AG04450 (cell line): ENCODE data around the gene HSPA1L. TPM values are rescaled to one million over a fixed set of nuclear protein-coding genes. Genes with fewer than 3 reads are reported as not detected.

Experiments
- CTCF ChIA-PET: fragments of 300-600, 350-600 bp; formaldehyde crosslinking; extraction: SDS; loops from one replicate; lab custom pipeline; 2022; ENCODE audit warnings: antibody characterized with exemption, inconsistent platforms; lab: Charles Lee
- POLR2A ChIA-PET: fragments of 350-600 bp; formaldehyde crosslinking; extraction: SDS; loops from one replicate; lab custom pipeline; 2021; ENCODE audit warnings: antibody characterized with exemption, inconsistent platforms; lab: Yijun Ruan, JAX
- DNase-seq: peaks from one replicate; pipeline ENCODE4 v3.0.0-alpha.2; 2011; ENCODE audit warnings: low read depth, low spot score
- H3K27ac ChIP-seq: one replicate; pipeline ENCODE4 v1.5.1; 2012; ENCODE audit warnings: low read depth, low read length, control low read depth
- H3K27me3 ChIP-seq: one replicate; pipeline ENCODE4 v1.6.0; 2012; ENCODE audit warnings: low read length; ENCODE audit not compliant: control insufficient read depth, insufficient read depth
- H3K4me3 ChIP-seq: 2 replicates; pipeline ENCODE4 v1.5.1; 2011; ENCODE audit warnings: mild to moderate bottlenecking, low read depth, low read length, control low read depth
- H3K9me3 ChIP-seq: 2 replicates; pipeline ENCODE4 v1.5.1; 2012; ENCODE audit warnings: low read length; ENCODE audit not compliant: control insufficient read depth, insufficient read depth
- polyA plus RNA-seq: library from polyadenylated mRNA; depleted of rRNA; stranded (reverse); fragments of >200 nt; gene quantifications from 2 replicates; pipeline ENCODE4 v1.2.3, GENCODE V29; 2011
- TF ChIP-seq, protein P1 (sequence below): IDR thresholded peaks from 2 replicates; pipeline ENCODE4 v1.5.1; 2011; ENCODE audit warnings: low read depth, low read length, control low read depth, inconsistent platforms

HSPA1L gene
- polyA plus RNA-seq, 1 experiment = 1.2 TPM

DNA sequence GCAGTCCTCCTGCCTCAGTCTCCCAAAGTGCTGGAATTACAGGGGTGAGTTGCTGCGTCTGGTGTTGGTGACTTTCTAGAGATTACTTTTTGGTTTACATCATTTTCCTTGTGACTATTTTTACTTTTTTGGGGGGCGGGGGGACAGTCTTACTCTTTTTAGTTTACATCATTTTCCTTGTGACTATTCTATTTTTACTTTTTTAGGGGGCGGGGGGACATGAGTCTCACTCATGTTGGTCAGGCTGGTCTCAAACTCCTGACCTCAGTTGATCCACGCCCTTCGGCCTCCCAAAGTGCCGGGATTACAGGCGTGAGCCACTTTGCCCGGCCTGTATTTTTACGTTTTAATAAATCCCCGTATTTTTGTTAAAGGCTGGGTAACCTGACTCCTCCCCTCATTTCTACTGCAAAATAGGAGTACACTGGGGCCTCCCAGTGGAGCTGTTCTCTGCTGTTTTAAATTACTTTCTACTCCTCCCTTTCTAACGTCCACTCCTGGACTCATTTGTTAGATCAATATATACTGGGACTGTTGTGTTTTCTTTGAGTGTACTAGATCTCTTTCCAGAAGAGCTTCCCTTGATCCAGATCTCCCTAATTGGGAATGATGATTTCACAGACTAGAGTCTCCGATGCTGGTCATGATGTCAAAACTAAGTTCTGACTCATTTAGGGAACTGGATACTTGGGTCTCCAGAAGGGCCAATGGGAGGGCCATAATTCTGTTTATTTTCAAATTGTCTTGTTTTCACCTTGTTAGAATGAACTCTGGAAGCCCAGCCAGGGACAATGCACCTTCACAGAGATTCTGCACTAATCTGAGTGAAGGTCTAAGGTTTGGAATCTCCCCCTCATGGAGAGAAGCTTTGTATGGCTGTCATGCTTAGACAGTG is 21.6 kb upstream of the HSPA1L start:
- no peak for DNase-seq
- POLR2A ChIA-PET = interaction anchor here (0.6 to 2.5 kb wide), 7 partner anchors 9 to 1323 kb away, joined by 3 to 19 read pairs (median 7); partner anchors contain the start of genes HSPA1A, HSPA1B, HSPA1L and NEU1
- peak overlapping the region; percentile 92 for H3K4me3 ChIP-seq
- no peaks in the 10 kb centered on the region for H3K9me3 ChIP-seq
- H3K27me3 ChIP-seq = no peaks in the 10 kb centered on the region
- peak overlapping the region; percentile 65 for H3K27ac ChIP-seq
- CTCF ChIA-PET = interaction anchor here (0.8 to 1.7 kb wide), 2 partner anchors 40 to 67 kb away, joined by 4 read pairs; no protein-coding TSS in a partner anchor
- TF ChIP-seq, protein P1, sequence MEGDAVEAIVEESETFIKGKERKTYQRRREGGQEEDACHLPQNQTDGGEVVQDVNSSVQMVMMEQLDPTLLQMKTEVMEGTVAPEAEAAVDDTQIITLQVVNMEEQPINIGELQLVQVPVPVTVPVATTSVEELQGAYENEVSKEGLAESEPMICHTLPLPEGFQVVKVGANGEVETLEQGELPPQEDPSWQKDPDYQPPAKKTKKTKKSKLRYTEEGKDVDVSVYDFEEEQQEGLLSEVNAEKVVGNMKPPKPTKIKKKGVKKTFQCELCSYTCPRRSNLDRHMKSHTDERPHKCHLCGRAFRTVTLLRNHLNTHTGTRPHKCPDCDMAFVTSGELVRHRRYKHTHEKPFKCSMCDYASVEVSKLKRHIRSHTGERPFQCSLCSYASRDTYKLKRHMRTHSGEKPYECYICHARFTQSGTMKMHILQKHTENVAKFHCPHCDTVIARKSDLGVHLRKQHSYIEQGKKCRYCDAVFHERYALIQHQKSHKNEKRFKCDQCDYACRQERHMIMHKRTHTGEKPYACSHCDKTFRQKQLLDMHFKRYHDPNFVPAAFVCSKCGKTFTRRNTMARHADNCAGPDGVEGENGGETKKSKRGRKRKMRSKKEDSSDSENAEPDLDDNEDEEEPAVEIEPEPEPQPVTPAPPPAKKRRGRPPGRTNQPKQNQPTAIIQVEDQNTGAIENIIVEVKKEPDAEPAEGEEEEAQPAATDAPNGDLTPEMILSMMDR = peak; percentile 21; the same call in 1 of the 2 replicates

DNA sequence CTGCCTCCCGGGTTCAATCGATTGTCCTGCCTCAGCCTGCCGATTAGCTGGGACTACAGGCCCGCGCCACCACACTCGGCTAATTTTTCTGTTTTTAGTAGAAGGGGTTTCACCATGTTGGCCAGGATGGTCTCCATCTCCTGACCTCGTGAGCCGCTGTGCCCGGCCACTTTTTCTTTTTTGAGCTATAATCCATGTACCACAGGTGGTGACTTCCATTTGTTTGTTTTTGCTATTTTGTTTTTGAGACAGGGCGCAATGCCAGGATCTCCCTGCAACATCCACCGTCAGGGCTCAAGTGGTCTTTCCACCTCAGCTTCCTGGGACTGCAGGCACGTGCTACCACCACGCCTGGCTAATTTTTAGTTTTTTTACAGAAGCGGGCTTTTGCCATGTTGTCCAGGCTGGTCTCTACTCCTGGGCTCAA is 21.0 kb upstream of the HSPA1L start:
- peak overlapping the region; percentile 92 for H3K4me3 ChIP-seq
- TF ChIP-seq, protein P1 = no peak
- H3K9me3 ChIP-seq = no peaks in the 10 kb centered on the region
- H3K27ac ChIP-seq = peak overlapping the region; percentile 65
- ChIA-PET CTCF (interaction anchor here (1.7 kb wide), 1 partner anchor 40 kb away, joined by 4 read pairs; no protein-coding TSS in a partner anchor), POLR2A (interaction anchor here (0.6 to 2.5 kb wide), 9 partner anchors 9 to 1324 kb away, joined by 3 to 19 read pairs (median 8); partner anchors contain the start of genes CLIC1, GPANK1, HSPA1A and HSPA1B)
- DNase-seq = no peak
- H3K27me3 ChIP-seq = no peaks in the 10 kb centered on the region

DNA sequence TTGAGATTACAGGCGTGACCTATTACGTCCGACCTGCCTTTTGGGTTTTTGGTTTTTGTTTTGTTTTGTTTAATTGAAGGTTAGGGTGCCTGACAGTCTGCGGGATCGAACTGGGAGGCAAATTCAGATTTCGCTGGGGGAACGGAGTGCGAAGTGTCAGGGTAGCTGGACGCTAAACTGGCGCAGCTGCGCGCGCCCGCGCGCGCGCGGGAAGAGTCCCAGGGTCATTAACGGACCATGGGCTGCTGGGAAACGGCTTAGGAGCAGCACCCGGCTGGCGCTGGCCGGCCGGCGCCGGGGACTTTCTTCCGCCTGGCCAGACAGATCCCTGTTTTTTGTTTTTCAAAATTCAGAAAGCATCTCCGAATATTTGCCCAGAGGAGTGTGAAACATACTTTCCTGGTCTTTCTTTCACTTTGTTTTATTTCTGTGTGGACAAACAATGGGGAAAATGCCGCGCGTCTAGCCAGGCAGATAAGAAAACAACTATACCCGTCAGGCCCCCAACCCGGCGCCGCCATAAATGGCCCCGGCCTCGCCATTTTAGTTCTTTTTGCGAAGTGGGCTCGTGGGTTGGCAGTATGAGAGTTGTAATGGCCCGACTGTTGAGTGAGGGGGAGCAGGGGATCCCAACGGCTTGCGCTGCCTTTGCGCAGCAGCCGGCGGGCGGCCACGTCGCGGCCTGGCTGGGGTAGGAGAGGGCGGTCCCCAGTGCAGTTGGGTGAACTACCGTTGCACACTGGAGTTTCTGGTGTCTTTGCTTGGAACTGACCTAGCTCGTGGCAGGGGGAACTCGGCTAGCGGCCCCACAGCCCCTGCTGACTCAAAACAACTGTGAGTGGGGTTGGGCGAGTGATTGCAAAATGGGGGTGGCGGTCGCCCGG is 19.5 kb upstream of the HSPA1L start:
- no peak for DNase-seq
- POLR2A ChIA-PET = interaction anchor here (0.5 to 2.5 kb wide), 14 partner anchors 7 to 353 kb away, joined by 3 to 19 read pairs (median 4); partner anchors contain the start of genes ABHD16A, BAG6, GPANK1 and HSPA1A

DNA sequence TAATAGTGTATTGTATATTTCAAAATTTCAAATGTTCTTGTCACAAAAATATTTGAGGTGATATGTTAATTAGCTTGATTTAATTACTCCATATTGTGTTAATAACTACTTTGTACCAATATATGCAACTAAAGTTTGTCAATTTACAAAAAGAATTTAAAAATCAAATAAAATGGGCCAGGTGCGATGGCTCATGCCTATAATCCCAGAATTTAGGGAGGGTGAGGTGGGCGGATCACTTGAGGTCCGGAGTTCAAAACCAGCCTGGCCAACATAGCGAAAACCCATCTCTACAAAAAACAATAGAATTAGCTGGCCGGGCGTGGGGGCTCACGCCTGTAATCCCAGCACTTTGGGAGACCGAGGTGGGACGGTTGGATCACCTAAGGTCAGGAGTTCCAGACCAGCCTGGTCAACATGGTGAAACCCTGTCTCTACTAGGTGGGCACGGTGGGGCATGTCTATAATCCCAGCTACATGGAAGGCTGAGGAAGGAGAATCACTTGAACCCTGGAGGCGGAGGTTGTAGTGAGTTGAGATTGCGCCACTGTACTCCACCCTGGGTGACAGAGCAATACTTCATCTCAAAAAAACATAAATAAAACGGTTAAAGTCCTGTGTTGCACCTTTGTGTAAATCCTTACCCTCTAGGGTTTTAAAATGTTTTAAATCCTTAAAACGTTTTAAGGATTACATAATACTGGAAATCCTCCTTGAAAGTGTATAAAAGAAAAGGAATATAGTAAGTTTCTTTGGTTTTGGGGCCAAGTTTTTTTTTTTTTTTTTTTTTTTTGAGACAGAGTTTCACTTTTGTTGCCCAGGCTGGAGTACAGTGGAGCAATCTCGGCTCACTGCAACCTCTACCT is 16.5 kb upstream of the HSPA1L start:
- Histone ChIP-seq H3K27ac (no peak overlapping the region), H3K4me3 (no peak overlapping the region; the same call in 1 of the 2 replicates), H3K27me3 (no peaks in the 10 kb centered on the region), H3K9me3 (no peaks in the 10 kb centered on the region)
- CTCF ChIA-PET = interaction anchor here (0.7 to 2.5 kb wide), 11 partner anchors 24 to 464 kb away, joined by 3 to 20 read pairs (median 6); partner anchors contain the start of genes APOM, DDAH2 and LY6G5C
- TF ChIP-seq, protein P1 = no peak
- POLR2A ChIA-PET = interaction anchor here (0.7 kb wide), 1 partner anchor 18 kb away, joined by 5 read pairs; no protein-coding TSS in a partner anchor
- no peak for DNase-seq

More for the DNA sequence above, 19.5 kb upstream of the HSPA1L start:
- TF ChIP-seq, protein P1 = 0 out of 2 replicates have a peak, but pooled peaks have one; percentile 2
- Histone ChIP-seq H3K4me3 (peak overlapping the region; percentile 92), H3K27me3 (no peaks in the 10 kb centered on the region), H3K27ac (peak overlapping the region; percentile 81), H3K9me3 (no peaks in the 10 kb centered on the region)
- CTCF ChIA-PET = no interaction called here
